HTERT RPE-1 (cell line): ENCODE data around the gene NCOA1.
"Not testable (repeated sequence)": the region's sequence is repeated elsewhere in the genome, so short reads cannot be mapped to it uniquely, and the experiment has no call there.

ENCODE experiments used
- in situ Hi-C: fragments of 300-500 bp; cut with MboI; formaldehyde crosslinking; loops from 4 replicates; pipeline ENCODE4 v1.14.3; 2020; ENCODE audit warnings: low sequenced_read_pairs

Gene NCOA1

GRCh38 chr2:24473626-24474025 is 17.4 kb upstream of the NCOA1 start:
- in situ Hi-C loops, result no loop called here

GRCh38 chr2:24474053-24474452 is 17.0 kb upstream of the NCOA1 start:
- in situ Hi-C loops, result no loop called here

- in situ Hi-C loops, result no loop called here
Observed at GRCh38 chr2:24477229-24477628, 13.8 kb upstream of the NCOA1 start.

GRCh38 chr2:24478243-24478642 is 12.8 kb upstream of the NCOA1 start:
- in situ Hi-C loops, result no loop called here

- in situ Hi-C loops, result no loop called here
Observed at GRCh38 chr2:24480245-24480644, 10.8 kb upstream of the NCOA1 start.

GRCh38 chr2:24482251-24482971 is 8.6 kb upstream of the NCOA1 start:
- in situ Hi-C loops, result no loop called here

- in situ Hi-C loops, result no loop called here
Observed at GRCh38 chr2:24482972-24483300, 8.1 kb upstream of the NCOA1 start.

GRCh38 chr2:24484677-24485076 is 6.4 kb upstream of the NCOA1 start:
- in situ Hi-C loops, result not testable (repeated sequence)

GRCh38 chr2:24485197-24485596 is 5.9 kb upstream of the NCOA1 start:
- in situ Hi-C loops, result no loop called here

- in situ Hi-C loops, result no loop called here
Observed at GRCh38 chr2:24486636-24487205, 4.3 kb upstream of the NCOA1 start.

GRCh38 chr2:24489465-24490180 is 1.4 kb upstream of the NCOA1 start:
- in situ Hi-C loops, result no loop called here

GRCh38 chr2:24490181-24490689 is 819 bp upstream of the NCOA1 start:
- in situ Hi-C loops, result no loop called here

GRCh38 chr2:24491542-24492420 is 727 bp downstream of the NCOA1 start:
- in situ Hi-C loops, result no loop called here

GRCh38 chr2:24492421-24493279 is 1.6 kb downstream of the NCOA1 start:
- in situ Hi-C loops, result no loop called here

GRCh38 chr2:24493713-24494112 is 2.7 kb downstream of the NCOA1 start:
- in situ Hi-C loops, result no loop called here

- in situ Hi-C loops, result no loop called here
Observed at GRCh38 chr2:24494410-24494809, 3.4 kb downstream of the NCOA1 start.

- in situ Hi-C loops, result no loop called here
Observed at GRCh38 chr2:24495451-24495850, 4.4 kb downstream of the NCOA1 start.

GRCh38 chr2:24496959-24497358 is 5.9 kb downstream of the NCOA1 start:
- in situ Hi-C loops, result no loop called here

- in situ Hi-C loops, result no loop called here
Observed at GRCh38 chr2:24497685-24498084, 6.6 kb downstream of the NCOA1 start.

GRCh38 chr2:24498121-24498520 is 7.1 kb downstream of the NCOA1 start:
- in situ Hi-C loops, result no loop called here
